ENCODE data around the gene ADAM22. TPM values are rescaled to one million over a fixed set of nuclear protein-coding genes. Genes with fewer than 3 reads are reported as not detected.

ADAM22 gene
- total and polyA plus RNA-seq, 2 of the 4 experiments (the other 2 are of a cell fraction), result 0.03 to 0.18 TPM

DNA sequence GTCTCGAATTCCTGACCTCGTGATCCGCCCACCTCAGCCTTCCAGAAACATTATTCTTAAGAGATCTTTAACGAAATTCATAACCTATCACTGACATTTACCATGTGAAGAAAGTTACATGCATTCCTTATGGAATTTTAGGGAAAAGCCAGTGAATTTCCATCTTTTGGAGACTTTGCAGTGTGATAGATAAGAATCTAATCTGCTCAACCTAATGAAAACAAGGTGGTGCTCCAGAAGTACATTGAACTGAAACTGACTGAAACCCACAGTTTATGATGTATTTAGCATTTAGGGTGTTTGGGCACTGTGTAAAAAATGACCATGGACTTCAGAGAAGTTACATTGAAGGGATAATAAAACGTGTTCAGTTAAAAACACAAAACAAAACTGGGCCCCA, 242.1 kb downstream of the ADAM22 start:
- H3K27ac ChIP-seq (ENCODE audit: insufficient read depth, low read length), result no peak overlapping the region
- no TSS peak for BruUV-seq (replicated peaks)
- no peaks in the 10 kb centered on the region for H3K27me3 ChIP-seq (ENCODE audit: control insufficient read depth, insufficient read depth, low read length)
- no peak overlapping the region for H4K8ac ChIP-seq (ENCODE audit: low read depth in 2 of 2, low read length in 2 of 2)
- H3K23ac ChIP-seq (ENCODE audit: low read depth, low read length), result no peak overlapping the region
- no peaks in the 10 kb centered on the region for H4K20me1 ChIP-seq (ENCODE audit: insufficient read depth, low read length)
- no peaks in the 10 kb centered on the region for H3K4me1 ChIP-seq (ENCODE audit: control insufficient read depth, insufficient read depth, low read length)
- no peak overlapping the region for H3K4ac ChIP-seq (ENCODE audit: low read depth, low read length)
- no peak overlapping the region for H2BK5ac ChIP-seq (ENCODE audit: low read depth, low read length, poor library complexity, severe bottlenecking)
- no peak overlapping the region for H2AK9ac ChIP-seq (replicated peaks; ENCODE audit: low read depth, low read length, poor library complexity)
- no peak overlapping the region for H2AK5ac ChIP-seq (ENCODE audit: low read depth, low read length)
- TF ChIP-seq RFX5 (IDR thresholded peaks at IDR 0.05; ENCODE audit: low read depth, low read length), result no peak
- POLR2A ChIA-PET (ENCODE audit: unreplicated experiment), result no interaction called here
- H3K4me2 ChIP-seq (ENCODE audit: low read depth, low read length), result no peak overlapping the region
- H3K56ac ChIP-seq (ENCODE audit: extremely low read depth, insufficient read depth, low read length), result no peak overlapping the region
- no peak overlapping the region for H2BK120ac ChIP-seq (ENCODE audit: low read depth, low read length)
- no peak overlapping the region for H2AFZ ChIP-seq (replicated peaks; ENCODE audit: low read length, poor library complexity)
- H3K9ac ChIP-seq (ENCODE audit: low read depth, low read length), result no peak overlapping the region
- no peak overlapping the region for H2BK15ac ChIP-seq (ENCODE audit: low read depth, low read length)
- dilution Hi-C loops (cut with HindIII; ENCODE audit: low sequenced_read_pairs, unreplicated experiment) (no loop called here), intact Hi-C loops (cut with micrococcal nuclease) (loop anchor here (10.0 kb wide), 1 partner anchor 381 kb away; no protein-coding TSS in a partner anchor), in situ Hi-C loops (cut with MboI; ENCODE audit: low sequenced_read_pairs) (no loop called here)
- H3K9me3 ChIP-seq (ENCODE audit: control insufficient read depth, insufficient read depth, low read length), result no peaks in the 10 kb centered on the region
- no peaks in the 10 kb centered on the region for H3K9me1 ChIP-seq (ENCODE audit: insufficient read depth, low read length)
- CTCF ChIA-PET, result no interaction called here
- DNase-seq, result no peak
- no peak overlapping the region for H3K14ac ChIP-seq (replicated peaks; ENCODE audit: low read depth, low read length)
- no peaks in the 10 kb centered on the region for H3K79me1 ChIP-seq (ENCODE audit: low read depth in 1 of 2, low read length in 2 of 2)
- no peak overlapping the region for H4K91ac ChIP-seq (ENCODE audit: insufficient read depth, low read depth, low read length)
- no CpG with 5 or more reads among the region's 5 CpGs for WGBS, 2 experiments (ENCODE audit: extremely low coverage in 2 of 2, insufficient read length in 1 of 2)
- H4K5ac ChIP-seq (ENCODE audit: low read depth, low read length), result no peak overlapping the region
- no peaks in the 10 kb centered on the region for H3K36me3 ChIP-seq (ENCODE audit: control insufficient read depth, insufficient read depth, low read length)
- no peak overlapping the region for H3K4me3 ChIP-seq (ENCODE audit: insufficient read depth, low read depth, low read length)
- no peak overlapping the region for H2BK20ac ChIP-seq (ENCODE audit: low read depth, low read length)
- ATAC-seq (ENCODE audit: low read depth), result no peak
- no peak overlapping the region for H3K18ac ChIP-seq (ENCODE audit: low read depth, low read length)

Measured in IMR-90 (cell line).